K562 (cell line): Measurements from ENCODE around the gene SH2D4B. TPM values are rescaled to one million over a fixed set of nuclear protein-coding genes. Genes with fewer than 3 reads are reported as not detected.

ENCODE experiments used
- CC2D1A ChIP-seq: fragments of 450-650 bp; IDR thresholded peaks from 2 replicates; pipeline ENCODE4 v1.6.1; 2017; ENCODE audit warnings: mild to moderate bottlenecking
- E2F5 ChIP-seq: sonication (generic); formaldehyde crosslinking; IDR thresholded peaks from 2 replicates; pipeline ENCODE4 v1.8.0; 2022; ENCODE audit warnings: mild to moderate bottlenecking, missing genetic modification reagents
- FOXP1 ChIP-seq: sonication (generic); formaldehyde crosslinking; IDR thresholded peaks from 2 replicates; pipeline ENCODE4 v1.8.0; 2022; ENCODE audit warnings: mild to moderate bottlenecking, missing genetic modification reagents
- GATAD2A ChIP-seq: fragments of 450-650 bp; IDR thresholded peaks from 2 replicates; pipeline ENCODE4 v1.6.1; 2017
- GATAD2B ChIP-seq: fragments of 450-650 bp; IDR thresholded peaks from 2 replicates; pipeline ENCODE4 v1.6.1; 2017; ENCODE audit warnings: mild to moderate bottlenecking, borderline replicate concordance
- HNRNPL ChIP-seq: fragments of 200-400 bp; formaldehyde crosslinking; IDR thresholded peaks from 2 replicates; pipeline ENCODE4 v1.6.1; 2017; ENCODE audit warnings: low read depth, mild to moderate bottlenecking, low read length
- JUND ChIP-seq, 2 experiments: IDR thresholded peaks; 2 replicates in 1 of 2; 3 replicates in 1 of 2; pipeline ENCODE4 v1.6.1; 2011; ENCODE audit warnings: borderline replicate concordance in 2 of 2, low read depth in 2 of 2, low read length in 2 of 2, improper control_type of control experiment in 1 of 2, missing biosample characterization in 1 of 2, missing genetic modification characterization in 1 of 2, missing genetic modification reagents in 1 of 2
- KDM1A ChIP-seq, 2 experiments: fragments of 450-650 bp; IDR thresholded peaks; 2 replicates each; pipeline ENCODE4 v1.6.1; 2016; ENCODE audit warnings: mild to moderate bottlenecking in 2 of 2
- MAZ ChIP-seq, 2 experiments: fragments of 450-650 bp in 1 of 2; sonication (generic) in 1 of 2; formaldehyde crosslinking; IDR thresholded peaks in 1 of 2; conservative IDR thresholded peaks in 1 of 2; 2 replicates each; pipeline versions ENCODE4 v1.4.0 to v1.5.0; 2020; ENCODE audit warnings: mild to moderate bottlenecking in 1 of 2, missing genetic modification reagents in 1 of 2
- MBD2 ChIP-seq: sonication (generic); IDR thresholded peaks from 2 replicates; pipeline ENCODE4 v1.6.1; 2016; ENCODE audit warnings: low read depth, borderline replicate concordance
- NFIC ChIP-seq: fragments of 450-650 bp; IDR thresholded peaks from 2 replicates; pipeline ENCODE4 v1.6.1; 2017; ENCODE audit warnings: mild to moderate bottlenecking, inconsistent platforms
- NFIX ChIP-seq: fragments of 250-450 bp; sonication (Bioruptor Pico); IDR thresholded peaks from 2 replicates; pipeline ENCODE4 v1.4.0; 2020; ENCODE audit warnings: low read depth, mild to moderate bottlenecking, moderate library complexity
- PPARD ChIP-seq: fragments of 250-450 bp; sonication (Bioruptor Pico); IDR thresholded peaks from 2 replicates; pipeline ENCODE4 v1.8.0; 2022; ENCODE audit warnings: inconsistent platforms, mild to moderate bottlenecking, moderate library complexity
- PRDM10 ChIP-seq: fragments of 450-650 bp; IDR thresholded peaks from 2 replicates; pipeline ENCODE4 v1.6.1; 2018; ENCODE audit not compliant: partially characterized antibody
- SNAPC5 ChIP-seq: fragments of 250-450 bp; sonication (Bioruptor Pico); IDR thresholded peaks from 2 replicates; pipeline ENCODE4 v1.8.0; 2021; ENCODE audit warnings: moderate library complexity, mild to moderate bottlenecking, inconsistent platforms
- SOX6 ChIP-seq: fragments of 450-650 bp; IDR thresholded peaks from 2 replicates; pipeline ENCODE4 v1.6.1; 2014; ENCODE audit warnings: mild to moderate bottlenecking
- ZMIZ1 ChIP-seq, 2 experiments: fragments of 150-350 bp in 1 of 2; IDR thresholded peaks; 2 replicates each; pipeline ENCODE4 v1.6.1; 2012 to 2016; ENCODE audit warnings: low read depth in 2 of 2, low read length in 2 of 2, mild to moderate bottlenecking in 1 of 2, moderate library complexity in 1 of 2
- ZNF551 ChIP-seq: fragments of 250-450 bp; sonication (Bioruptor Pico); IDR thresholded peaks from 2 replicates; pipeline ENCODE4 v1.5.0; 2021; ENCODE audit warnings: mild to moderate bottlenecking, moderate library complexity
- polyA plus RNA-seq, 8 experiments: library from polyadenylated mRNA; depleted of rRNA in 4 of 8; stranded (reverse) in 5 of 8; unstranded in 3 of 8; fragments of >200 nt; fragmentation: Nextera tagmentation in 2 of 8; fragmentation: Illumina TruSeq in 1 of 8; extraction: Ambion mirVana in 2 of 8; extraction: Trizol in 1 of 8; gene quantifications; 2 replicates each; pipeline versions ENCODE4 v1.2.1 to v1.2.3, GENCODE V29; 2011 to 2014; ENCODE audit warnings: inconsistent platforms in 1 of 8, missing spikeins in 1 of 8
- total RNA-seq, 7 experiments: library from RNA; depleted of rRNA in 6 of 7; stranded (reverse); fragments of >200 nt in 6 of 7; fragmentation: Illumina TruSeq in 2 of 7; extraction: Trizol in 2 of 7; gene quantifications; 2 replicates each; pipeline versions ENCODE4 v1.2.1 to v1.2.3, GENCODE V29; 2011 to 2021; ENCODE audit warnings: low replicate concordance in 1 of 7

The SH2D4B gene
- total and polyA plus RNA-seq, 9 of the 15 experiments (the other 6 are each of a cell fraction or from before 2014, with no cell fraction given): 0.03 to 0.14 (median 0.04) TPM; not detected in 4

DNA sequence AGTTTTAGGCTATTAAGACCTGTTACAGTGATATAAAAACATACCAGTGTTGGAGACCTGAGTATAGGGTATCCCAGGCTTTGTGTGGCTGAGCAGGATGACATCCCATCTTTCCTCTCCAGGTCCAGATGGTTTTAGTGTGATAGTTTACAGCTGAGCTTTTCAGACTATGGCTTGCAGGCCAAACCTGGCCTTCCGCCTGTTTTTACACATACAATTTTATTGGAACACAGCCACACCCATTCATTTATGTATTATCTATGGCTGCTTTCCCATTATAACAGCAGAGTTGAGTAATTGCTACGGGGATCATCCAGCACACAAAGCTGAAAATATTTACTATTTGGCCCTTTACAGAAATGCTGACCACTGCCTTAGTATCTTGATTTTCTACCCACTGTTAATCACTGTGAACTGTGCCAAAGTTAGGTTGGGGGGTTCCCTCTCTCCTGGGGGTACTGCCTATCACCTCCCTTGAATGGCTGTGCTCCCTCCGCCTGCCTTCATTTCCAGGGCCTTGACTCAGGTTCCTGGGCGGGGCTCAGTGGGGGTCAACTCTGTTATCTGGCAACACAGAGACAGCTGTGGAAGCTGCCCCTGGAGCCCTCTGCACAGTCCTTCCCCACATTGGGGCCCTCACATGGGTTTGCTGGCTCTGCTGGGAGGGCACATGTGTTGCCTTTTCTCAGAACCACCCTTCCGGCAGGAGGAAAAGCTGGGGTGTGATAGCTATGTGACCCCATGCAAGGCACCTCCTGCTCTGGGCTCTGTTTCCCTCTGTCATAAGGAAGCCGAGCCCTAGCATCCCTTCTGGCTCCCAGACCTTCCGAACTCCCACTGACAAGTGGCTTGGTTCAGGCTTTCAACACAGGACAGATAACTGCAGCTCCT, 40.3 kb upstream of the SH2D4B start (continued):
- TF ChIP-seq ZMIZ1 (IDR thresholded peaks at IDR 0.05; ENCODE audit: low read depth in 2 of 2, low read length in 2 of 2): peak in 1 of 2 experiments; percentile 82; a peak in 2 of 4 replicates
- TF ChIP-seq FOXP1 (CRISPR knock-in tag): peak; percentile 20; the same call in 1 of the 2 replicates
- TF ChIP-seq GATAD2A: peak; percentile 91
- TF ChIP-seq E2F5 (CRISPR knock-in tag): no peak
- peak; percentile 76 for TF ChIP-seq MBD2
- TF ChIP-seq ZNF551 (CRISPR knock-in tag): no peak
- peak; percentile 87; the same call in 1 of the 2 replicates for TF ChIP-seq CC2D1A
- TF ChIP-seq PRDM10: peak; percentile 79
- no peak for TF ChIP-seq PPARD (CRISPR knock-in tag)
- TF ChIP-seq SNAPC5 (CRISPR knock-in tag): no peak
- TF ChIP-seq KDM1A (IDR thresholded peaks at IDR 0.05): peak; percentile 31; a peak in 2 of 4 replicates
- TF ChIP-seq GATAD2B: peak; percentile 38
- TF ChIP-seq SOX6: peak; percentile 75
- no peak for TF ChIP-seq NFIX
- TF ChIP-seq JUND (IDR thresholded peaks at IDR 0.05; ENCODE audit: borderline replicate concordance, low read depth, low read length): peak; percentile 60
- TF ChIP-seq JUND (tag; IDR thresholded peaks at IDR 0.05; ENCODE audit: borderline replicate concordance, low read depth, low read length): no peak; the same call in 2 of the 3 replicates
- TF ChIP-seq NFIC: peak; percentile 84
- peak; percentile 44 to 59; a peak in 1 of 4 replicates for TF ChIP-seq MAZ (CRISPR knock-in tag; conservative IDR thresholded peaks at IDR 0.05 in 1 of 2, IDR thresholded peaks at IDR 0.05 in 1 of 2)
- no peak for TF ChIP-seq HNRNPL
